Stimulated activated CD4-positive, alpha-beta T cell treated with anti-CD3 and anti-CD28 coated beads, Interleukin-15, amount 100 ng/mL, for 1 hour (primary cell): Measurements from ENCODE around the gene SCPEP1.
A peak's percentile ranks its signal among the peaks of the same experiment; 100 is the strongest.

Experiments used
- DNase-seq, 2 donors: peaks; one replicate each; pipeline ENCODE4 v3.0.0-alpha.2; 2020; ENCODE audit warnings: low read depth in 1 of 2, low spot score in 1 of 2

SCPEP1 gene

GRCh38 chr17:56994009-56994792 lies 16.3 kb downstream of the SCPEP1 start:
- no peak for DNase-seq

GRCh38 chr17:56995766-56996165 lies 17.8 kb downstream of the SCPEP1 start:
- no peak for DNase-seq

- no peak for DNase-seq
Observed at GRCh38 chr17:56997313-56997712, 19.4 kb downstream of the SCPEP1 start.

- DNase-seq = no peak
Observed at GRCh38 chr17:57001541-57001940, 23.6 kb downstream of the SCPEP1 start.

- DNase-seq = no peak
Observed at GRCh38 chr17:57002904-57003303, 25.0 kb downstream of the SCPEP1 start.

GRCh38 chr17:57004944-57005579 lies 27.1 kb downstream of the SCPEP1 start:
- no peak for DNase-seq

- no peak for DNase-seq
Observed at GRCh38 chr17:57006040-57006439, 28.1 kb downstream of the SCPEP1 start.

- DNase-seq = no peak
Observed at GRCh38 chr17:57008958-57009357, 31.0 kb downstream of the SCPEP1 start.

- peak; percentile 12 to 22 for DNase-seq
Observed at GRCh38 chr17:57009737-57010445, 32.0 kb downstream of the SCPEP1 start.

GRCh38 chr17:57010487-57010886 lies 32.6 kb downstream of the SCPEP1 start:
- DNase-seq = no peak

- no peak for DNase-seq
Observed at GRCh38 chr17:57011491-57012015, 33.6 kb downstream of the SCPEP1 start.

- DNase-seq = no peak
Observed at GRCh38 chr17:57016071-57016763, 38.3 kb downstream of the SCPEP1 start.

- DNase-seq = no peak
Observed at GRCh38 chr17:57016764-57017116, 38.8 kb downstream of the SCPEP1 start.

GRCh38 chr17:57017625-57018024 lies 39.7 kb downstream of the SCPEP1 start:
- no peak for DNase-seq

GRCh38 chr17:57020208-57020607 lies 42.3 kb downstream of the SCPEP1 start:
- DNase-seq = no peak

- no peak for DNase-seq
Observed at GRCh38 chr17:57021226-57021940, 43.5 kb downstream of the SCPEP1 start.

GRCh38 chr17:57025876-57026275 lies 47.9 kb downstream of the SCPEP1 start:
- DNase-seq = no peak

GRCh38 chr17:57027852-57028251 lies 49.9 kb downstream of the SCPEP1 start:
- DNase-seq = no peak

GRCh38 chr17:57032343-57032742 lies 54.4 kb downstream of the SCPEP1 start:
- DNase-seq = no peak

- DNase-seq = no peak
Observed at GRCh38 chr17:57033296-57033695, 55.4 kb downstream of the SCPEP1 start.
